HG03460 (cell line): ENCODE data around the gene TMEM163.
"Not testable (repeated sequence)": the region's sequence is repeated elsewhere in the genome, so short reads cannot be mapped to it uniquely, and the experiment has no call there.

Experiments used
- ATAC-seq: cut with Tn5 transposase; IDR thresholded peaks from one replicate; pipeline ENCODE4 v1.9.1; 2021; ENCODE audit not compliant: unreplicated experiment

TMEM163 gene

GRCh38 chr2:134665727-134666506, 52.9 kb downstream of the TMEM163 start:
- ATAC-seq: no peak

DNA sequence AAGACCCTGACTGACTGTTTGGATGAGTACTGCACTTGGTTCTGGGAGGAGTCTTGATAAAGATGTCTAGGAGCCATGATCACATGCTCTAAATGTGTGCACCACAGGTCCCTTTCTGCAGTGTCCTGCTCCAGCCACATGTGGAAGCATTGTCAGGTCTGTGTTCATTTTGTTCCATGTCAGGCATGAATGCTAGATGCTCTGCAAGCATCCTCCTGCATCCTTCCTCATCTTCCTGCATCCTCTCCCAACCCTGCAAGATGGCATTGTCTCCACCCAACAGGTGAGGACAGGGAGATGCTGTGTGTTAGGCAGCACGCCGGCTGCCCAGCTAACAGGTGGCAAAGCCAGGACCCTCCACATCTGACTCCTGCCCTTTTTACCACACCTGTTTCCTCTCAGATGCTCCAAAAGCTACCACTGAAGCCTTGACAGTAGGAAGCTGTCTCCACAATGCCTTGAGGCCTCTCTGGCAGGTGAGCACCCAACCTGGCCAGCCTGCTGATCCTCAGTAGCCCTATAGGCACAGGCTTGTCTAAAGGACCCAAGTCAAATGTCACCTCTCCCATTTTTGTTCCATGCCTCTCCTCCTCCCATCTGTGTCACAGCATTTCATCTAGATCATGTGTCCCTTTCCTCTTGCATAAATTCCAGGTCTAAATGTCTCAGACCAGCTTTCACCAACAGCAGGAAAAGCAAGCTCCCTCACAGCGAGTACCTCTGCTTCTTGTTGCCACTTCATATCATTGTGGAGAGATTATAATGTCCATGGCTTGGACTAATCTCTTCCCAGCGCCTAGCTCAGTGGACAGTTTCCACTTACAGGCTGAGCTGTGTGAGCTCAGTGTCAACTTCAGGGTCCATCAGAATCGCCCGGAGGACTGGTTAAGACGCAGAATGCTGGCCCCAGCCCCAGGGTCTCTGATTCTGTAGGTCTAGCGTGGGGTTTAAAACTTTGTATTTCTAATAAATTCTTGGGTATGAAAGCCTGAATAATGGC, 55.0 kb downstream of the TMEM163 start:
- no peak for ATAC-seq

GRCh38 chr2:134662751-134663150, 56.0 kb downstream of the TMEM163 start:
- no peak for ATAC-seq

DNA sequence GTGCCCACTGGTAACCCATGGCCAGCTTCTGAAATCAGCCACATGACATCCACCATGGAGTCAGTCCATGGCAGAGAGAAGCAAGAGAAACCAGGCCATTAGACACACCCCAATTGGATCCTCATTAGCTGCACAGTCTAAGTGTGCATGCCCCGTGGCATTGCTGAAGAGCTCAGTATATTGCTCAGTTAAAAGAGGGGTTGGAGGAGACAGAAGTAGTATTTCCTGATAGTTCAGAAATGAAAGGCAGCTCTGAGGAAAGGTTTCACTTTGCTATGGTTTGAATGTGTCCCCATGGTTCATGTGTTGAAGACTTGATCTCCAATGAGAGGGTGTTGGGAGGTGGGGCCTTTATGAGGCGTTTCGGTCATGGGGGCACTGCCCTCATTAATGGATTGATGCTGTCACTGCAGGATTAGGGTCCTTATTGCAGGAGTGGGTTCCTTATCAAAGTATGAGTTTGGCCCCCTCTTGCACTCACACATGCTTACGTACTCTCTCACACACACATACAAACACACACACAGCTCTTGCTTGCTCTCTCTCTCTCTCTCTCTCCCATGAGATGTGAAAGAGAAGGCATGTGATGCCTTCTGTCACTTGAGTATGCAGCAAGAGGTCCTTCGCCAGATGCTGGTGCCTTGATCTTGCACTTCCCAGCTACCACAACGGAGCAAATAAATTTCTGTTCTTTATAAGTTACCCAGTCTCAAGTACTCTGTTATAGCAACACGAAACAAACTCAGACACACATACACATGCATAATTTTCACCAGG, 58.0 kb downstream of the TMEM163 start:
- ATAC-seq: no peak

DNA sequence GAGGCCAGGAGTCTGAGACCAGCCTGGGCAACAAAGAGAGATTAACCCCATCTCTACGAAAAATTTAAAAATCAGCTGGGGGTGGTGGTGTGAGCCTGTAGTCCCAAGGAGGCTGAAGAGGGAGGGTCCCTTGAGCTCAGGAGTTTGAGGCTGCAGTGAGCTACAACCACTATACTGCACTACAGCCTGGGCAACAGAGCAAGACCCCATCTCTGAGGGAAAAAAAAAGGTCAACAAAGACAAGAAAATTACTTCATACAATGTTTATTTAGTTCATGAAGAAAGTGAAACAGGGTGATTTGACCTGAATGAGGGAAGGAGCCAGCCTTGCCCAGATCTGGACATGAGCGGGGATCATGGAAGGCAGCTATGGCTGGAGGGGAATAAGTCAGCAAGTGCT, 59.1 kb downstream of the TMEM163 start:
- no peak for ATAC-seq

- no peak for ATAC-seq
Measured at GRCh38 chr2:134657650-134658250, 61.0 kb downstream of the TMEM163 start.

DNA sequence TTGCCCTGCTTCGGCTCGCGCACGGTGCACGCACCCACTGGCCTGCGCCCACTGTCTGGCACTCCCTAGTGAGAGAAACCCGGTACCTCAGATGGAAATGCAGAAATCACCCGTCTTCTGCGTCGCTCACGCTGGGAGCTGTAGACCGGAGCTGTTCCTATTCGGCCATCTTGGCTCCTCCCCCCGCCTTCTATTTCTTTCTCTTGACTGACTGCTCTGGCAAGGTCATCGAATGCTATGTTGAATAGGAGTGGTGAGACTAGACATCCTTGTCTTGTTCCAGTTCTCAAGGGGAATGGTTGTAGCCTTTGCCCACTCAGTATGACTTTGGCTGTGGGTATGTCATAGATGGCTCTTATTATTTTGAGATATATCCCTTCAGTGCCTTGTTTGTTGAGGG, 62.4 kb downstream of the TMEM163 start:
- ATAC-seq: not testable (repeated sequence)

DNA sequence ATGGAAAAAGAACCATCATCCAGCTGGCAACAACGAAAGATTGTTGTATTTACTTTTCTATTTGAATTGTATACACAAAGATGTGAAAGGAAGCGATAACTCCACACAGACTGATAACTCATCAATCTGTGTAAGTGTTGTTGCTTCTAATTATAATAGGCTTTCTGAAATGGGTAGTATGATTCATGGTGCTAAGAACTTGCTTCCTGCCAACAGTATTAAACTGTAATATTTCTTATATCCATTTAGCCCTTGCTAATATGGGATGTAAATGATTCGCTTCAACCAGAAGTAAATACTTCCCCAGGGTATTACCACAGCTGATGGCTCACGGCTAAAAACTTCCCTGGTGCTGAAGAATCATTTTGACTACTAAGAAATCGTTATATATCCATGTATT, 70.2 kb downstream of the TMEM163 start:
- no peak for ATAC-seq

GRCh38 chr2:134647607-134648256, 71.1 kb downstream of the TMEM163 start:
- ATAC-seq: no peak

- ATAC-seq: no peak
Measured at GRCh38 chr2:134642938-134643337, 75.9 kb downstream of the TMEM163 start.

- no peak for ATAC-seq
Measured at GRCh38 chr2:134640494-134640893, 78.3 kb downstream of the TMEM163 start.

- ATAC-seq: no peak
Measured at GRCh38 chr2:134639265-134639664, 79.5 kb downstream of the TMEM163 start.

GRCh38 chr2:134636714-134637113, 82.1 kb downstream of the TMEM163 start:
- no peak for ATAC-seq

DNA sequence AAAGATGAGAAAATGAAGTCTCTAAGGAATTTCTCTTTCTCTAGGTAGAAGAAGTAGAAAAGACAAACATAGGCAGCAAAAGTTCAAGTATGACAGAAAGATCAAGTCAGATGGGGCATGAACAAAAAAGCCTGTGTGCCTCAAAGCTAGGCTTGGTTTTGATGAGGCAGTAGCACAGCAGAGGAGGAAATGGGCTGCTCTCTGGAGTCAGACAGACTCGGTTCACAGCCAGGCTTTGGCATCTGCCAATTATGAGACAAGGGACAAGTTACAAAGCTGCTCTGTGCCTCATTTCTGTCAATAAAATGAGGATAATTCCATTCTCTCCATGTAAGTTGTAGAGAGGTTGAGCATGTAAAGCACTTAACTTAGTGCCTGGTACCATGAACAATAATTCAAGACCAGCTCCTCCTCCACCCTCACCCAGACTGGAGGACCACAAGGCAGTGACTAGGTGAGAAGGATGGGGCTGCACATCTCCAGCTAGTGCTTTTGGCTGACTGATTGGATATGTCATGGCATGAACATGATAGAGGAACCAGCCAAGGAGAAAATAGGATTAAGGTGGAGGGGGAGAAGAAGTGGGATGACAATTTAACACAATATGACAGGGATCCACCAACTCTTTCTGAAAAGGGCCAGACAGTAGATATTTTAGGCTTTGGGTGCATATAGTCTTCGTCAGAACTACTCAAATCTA, 84.6 kb downstream of the TMEM163 start:
- no peak for ATAC-seq

DNA sequence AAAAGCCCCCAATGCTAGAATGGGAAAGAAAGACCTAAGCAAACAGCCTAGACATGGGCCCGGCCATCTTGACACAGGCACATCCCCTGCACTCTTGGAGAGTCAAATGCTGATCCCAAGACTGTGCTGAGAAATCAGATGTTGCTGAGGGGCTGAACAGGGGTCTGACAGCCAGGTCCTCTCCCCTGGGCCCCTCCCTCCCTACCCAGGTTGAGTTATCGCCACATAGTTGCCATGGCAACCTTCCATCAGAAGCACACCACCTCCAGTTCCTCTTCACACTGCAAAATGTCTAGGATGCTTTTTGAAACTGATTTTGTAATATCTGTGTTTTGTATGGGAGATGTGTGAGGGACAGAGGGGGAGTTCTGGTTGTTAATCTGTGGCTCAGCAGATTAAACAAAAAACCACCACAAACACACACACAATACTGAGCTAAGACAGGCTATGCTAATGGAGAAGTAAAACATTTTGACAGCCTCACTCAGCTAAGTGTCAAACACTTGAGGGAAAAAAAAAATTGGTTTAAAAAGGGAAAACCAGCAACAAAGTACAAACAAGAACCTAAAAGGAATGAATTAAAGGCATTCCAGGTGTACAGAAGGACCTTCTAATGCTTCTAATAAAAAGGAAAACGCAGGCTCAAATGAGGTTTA, 88.2 kb downstream of the TMEM163 start:
- ATAC-seq: no peak

DNA sequence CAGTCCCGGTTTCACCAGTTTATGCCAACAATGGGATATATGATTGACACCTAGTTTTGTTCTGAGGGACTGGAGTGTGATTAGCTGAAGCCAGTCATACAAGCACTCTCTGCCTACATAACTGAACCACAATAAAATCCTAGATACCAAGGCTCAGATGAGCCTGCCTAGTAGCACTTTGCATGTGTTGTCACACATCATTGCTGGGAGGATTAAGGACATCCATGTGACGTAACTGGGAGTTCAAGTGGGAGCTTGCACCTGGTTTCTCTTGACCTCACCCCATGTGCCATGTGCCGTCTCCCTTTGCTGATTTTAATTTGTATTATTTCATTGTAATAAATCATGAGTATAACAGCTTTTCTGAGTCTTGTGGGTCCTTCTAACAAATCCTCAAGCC, 90.3 kb downstream of the TMEM163 start:
- ATAC-seq: no peak

DNA sequence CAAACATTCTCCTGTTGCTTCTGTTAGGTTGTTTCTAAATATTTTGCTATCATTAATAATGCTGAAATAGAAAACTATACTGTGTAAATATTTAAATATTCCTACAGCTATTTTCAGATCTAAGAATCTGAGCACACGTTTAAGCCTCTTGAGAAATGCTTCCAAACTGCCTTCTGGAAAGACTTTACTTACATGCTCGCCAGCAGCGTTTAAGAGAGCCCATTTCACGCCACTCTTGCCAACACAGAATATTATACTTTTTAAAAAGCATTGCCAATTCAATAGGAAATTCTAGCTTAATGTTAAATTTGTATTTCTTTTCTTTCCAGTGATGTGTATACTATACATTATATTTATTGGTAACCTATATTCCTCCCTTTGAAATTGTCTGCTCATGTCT, 92.0 kb downstream of the TMEM163 start:
- ATAC-seq: no peak

DNA sequence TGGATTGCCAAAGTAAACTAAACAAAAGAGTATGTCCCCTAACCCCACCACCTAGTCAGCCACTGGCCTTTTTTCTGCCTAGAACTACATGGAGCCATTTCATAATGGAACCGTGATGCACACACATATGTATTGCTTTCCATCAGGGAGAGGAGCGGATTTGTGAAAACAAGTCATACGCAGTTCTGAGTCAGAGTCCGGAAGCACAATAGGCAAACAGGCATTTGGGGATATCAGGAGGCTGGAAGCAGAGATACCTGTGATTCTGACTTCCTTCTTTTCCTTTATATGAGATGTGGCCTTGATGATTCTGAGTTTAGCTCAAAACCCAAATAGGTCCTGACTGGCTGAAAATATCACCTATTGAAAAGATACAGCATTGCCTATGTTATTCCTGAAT, 93.5 kb downstream of the TMEM163 start:
- no peak for ATAC-seq

GRCh38 chr2:134623796-134624195, 95.0 kb downstream of the TMEM163 start:
- peak; percentile 95 for ATAC-seq
